NK-92 (cell line): Measurements from ENCODE around the gene HLA-DQA1.
"Not testable (repeated sequence)": the region's sequence is repeated elsewhere in the genome, so short reads cannot be mapped to it uniquely, and the experiment has no call there.

Experiments
- DNase-seq: peaks from one replicate; lab custom pipeline; 2025; ENCODE audit not compliant: unreplicated experiment; lab: John Stamatoyannopoulos, UW

Gene HLA-DQA1

DNA sequence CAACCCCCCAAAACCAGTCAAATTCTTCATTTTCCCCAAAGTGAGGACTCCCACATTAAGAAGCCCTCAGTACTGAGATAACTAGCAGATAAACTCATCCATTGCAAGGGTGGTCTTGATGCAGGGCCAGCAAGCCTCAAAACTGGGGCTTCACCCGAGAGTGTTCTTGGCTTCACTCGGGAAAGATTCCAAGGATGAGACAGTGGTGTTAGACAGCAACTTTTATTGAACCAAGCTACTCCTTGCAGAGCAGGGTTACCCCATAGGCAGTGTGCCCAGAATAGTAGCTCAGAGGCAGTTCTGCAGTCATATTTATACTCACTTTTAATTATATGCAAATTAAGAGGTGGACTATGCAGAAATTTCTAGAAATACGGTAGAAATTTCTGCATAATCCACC lies 15.8 kb upstream of the HLA-DQA1 start:
- no peak for DNase-seq

DNA sequence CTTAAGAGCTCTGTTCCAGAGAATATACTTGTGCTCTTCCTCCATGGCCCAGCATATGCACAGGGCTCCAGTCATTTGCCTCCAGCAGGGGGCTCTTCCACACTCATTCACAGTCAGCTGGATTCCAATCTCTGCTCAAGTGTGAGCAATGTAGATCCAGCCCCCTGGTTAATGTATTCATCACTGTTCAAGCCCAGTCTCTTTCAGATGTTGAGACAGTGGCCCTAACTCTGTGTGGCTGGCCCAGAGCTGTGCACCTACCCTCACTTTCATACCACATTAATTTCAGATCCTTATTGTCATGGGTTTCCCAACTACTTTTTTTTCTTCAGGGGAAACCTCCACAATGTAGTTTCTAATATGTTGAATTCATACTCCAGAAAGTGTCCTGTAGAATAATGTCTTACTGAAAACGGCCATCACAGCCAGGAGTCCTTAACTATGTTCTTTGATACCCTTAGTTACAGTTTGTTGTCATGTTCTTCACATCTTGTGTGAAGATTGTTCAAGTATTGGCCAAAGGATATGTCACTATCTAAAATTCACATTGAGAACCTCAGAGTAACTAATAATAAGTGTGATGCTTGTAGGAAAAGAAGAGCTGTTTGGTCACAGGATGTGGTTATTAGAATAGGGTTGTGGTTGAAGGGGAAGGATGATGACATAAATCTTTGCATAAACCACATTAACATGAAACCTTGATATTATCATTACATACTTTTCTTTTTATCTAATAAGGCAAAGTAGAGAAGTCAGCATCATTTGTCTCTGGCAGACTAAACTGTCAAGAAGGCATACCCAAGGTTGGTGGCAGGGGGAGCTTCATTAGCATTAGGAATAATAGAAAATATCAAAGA lies 14.4 kb upstream of the HLA-DQA1 start:
- no peak for DNase-seq

DNA sequence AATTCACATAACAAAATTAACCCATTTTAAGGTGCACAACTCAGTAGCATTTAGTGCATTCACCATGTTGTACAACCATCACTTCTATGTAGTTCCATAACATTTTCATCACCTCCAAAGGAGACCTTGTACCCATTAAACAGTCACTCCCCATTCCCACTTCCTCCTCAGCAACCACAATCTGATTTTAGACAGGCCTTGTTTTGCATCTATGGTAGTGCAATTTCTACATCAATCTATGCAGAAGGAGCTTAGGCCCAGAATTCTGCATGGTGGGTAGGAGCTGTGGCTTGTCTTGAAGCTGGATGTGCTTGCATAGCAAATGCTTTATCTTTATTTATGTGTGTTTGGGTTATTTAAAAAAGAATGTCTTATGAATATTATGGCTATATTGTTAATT lies 13.5 kb upstream of the HLA-DQA1 start:
- DNase-seq = no peak

DNA sequence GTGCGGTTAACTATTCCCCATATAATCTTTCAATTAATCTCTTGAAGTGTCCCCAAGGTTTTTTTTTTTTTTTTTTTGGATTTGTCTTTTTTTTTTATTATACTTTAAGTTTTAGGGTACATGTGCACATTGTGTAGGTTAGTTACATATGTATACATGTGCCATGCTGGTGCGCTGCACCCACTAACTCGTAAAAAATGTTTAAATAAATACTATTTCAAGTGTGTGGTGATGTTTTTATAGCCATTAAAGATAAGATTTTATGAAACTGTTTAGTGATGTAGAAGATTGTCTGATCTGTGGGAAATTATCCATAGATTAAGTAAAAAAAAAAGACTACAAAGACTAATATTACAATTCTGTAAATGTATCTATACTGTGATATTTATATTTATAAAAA lies 12.6 kb upstream of the HLA-DQA1 start:
- no peak for DNase-seq

DNA sequence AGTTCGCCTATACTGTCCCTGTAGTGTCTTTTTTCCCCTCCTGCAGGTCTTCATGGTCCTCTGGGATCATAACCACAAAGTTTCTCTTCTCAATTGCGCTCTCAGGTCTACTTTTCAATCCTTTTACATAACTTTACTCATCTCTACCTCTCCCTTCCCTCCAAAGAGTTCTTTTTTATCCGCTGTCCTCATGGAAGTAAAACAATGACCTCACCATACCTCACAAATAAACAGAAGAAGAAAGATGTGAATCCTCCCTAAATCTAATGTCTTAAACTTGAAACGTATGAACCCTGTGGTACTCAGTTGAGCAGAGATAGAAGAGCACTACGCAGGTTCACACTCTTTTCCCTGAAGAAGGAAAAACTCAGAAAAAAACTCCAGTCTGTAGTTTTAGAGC lies 12.1 kb upstream of the HLA-DQA1 start:
- DNase-seq = no peak

DNA sequence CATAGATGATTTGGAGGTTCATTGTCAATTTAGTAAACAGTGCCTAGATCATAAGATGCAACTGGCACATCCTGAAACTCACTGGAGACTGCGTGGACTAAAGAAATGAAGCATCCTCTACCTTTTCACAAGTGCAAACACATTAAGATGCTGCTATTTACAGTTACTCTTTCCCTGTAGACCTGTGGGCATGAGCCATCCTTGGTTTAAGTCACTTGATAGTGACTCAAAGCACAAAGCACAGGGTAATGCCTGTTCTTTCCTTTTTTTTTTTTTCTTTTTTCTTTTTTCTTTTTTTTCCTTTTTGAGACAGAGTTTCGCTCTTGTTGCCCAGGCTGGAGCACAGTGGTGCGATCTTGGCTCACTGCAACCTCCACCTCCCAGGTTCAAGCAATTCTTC lies 10.0 kb upstream of the HLA-DQA1 start:
- no peak for DNase-seq

DNA sequence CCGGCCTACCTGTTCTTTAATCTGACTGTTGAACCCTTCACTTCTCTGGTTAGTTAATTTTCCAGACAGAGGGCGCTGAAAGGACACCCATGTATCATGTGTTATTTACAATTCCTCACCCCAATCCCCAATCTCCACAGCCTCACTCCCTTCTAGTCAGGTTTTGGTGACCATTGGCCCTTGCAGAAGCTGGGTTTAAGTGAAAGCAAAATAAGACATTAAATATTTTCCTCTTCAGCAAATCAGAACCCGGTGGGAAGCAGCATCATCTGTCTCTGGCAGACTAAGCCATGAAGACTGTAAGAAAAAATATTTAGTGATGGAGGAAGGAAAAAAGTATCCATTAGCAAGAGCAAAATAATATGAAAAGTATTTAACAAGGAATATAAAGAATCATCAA lies 9.4 kb upstream of the HLA-DQA1 start:
- no peak for DNase-seq

DNA sequence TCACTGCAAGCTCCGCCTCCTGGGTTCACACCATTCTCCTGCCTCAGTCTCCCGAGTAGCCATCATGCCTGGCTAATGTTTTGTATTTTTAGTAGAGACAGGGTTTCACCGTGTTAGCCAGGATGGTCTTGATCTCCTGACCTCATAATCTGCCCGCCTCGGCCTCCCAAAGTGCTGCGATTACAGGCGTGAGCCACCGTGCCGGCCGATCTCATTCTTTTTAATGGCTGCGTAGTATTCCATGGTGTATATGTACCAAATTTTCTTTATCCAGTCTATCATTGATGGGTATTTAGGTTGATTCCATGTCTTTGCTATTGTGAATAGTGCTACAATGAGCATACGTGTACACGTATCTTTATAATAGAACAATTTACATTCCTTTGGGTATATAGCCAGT lies 7.4 kb upstream of the HLA-DQA1 start:
- DNase-seq = not testable (repeated sequence)

DNA sequence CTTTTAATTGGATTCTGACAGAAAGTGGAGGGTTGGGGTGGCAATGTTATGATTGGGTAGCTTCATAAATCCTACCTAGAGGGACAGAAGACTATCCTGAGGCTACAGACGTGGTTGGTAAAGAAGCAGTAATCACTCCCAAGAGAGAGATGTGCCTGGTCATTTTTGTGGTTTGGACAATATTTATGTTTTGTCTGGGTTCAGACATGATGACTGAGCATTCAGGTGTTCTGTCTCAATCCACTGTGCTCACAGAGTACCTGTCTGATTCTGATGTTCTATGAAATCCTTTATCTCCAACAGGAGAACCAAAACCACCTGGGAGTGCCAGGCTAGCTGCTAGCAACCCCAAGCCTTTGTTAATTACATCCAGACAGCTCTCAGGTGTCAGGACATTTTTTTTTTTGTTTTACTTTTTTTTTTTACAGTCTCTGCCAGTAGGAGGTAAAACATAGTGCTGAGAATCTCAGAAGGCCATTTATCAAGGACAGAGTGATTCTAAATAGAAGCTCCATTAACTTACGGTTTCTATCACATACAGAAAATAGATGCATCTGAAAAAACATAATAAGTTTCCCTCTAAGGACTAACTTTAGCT lies 1.6 kb upstream of the HLA-DQA1 start:
- no peak for DNase-seq

DNA sequence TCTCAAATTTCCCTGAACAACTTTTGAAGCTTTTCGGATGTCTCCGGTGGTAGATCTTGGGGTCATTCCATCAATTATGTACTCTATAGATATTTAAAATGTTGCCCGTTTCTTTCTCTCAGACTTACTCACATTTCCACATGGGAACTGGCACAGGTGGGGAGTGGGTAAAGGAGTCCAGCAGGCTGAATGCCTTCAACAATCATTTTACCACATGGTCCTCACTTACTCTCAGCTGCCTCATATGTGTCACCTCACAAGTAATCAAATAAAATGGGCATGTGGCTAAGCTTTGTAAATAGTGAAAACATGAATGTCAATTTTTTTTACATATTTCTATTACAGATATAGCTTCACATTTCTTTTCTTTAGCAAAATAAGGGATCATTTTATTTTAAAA lies 677 bp downstream of the HLA-DQA1 start:
- no peak for DNase-seq

DNA sequence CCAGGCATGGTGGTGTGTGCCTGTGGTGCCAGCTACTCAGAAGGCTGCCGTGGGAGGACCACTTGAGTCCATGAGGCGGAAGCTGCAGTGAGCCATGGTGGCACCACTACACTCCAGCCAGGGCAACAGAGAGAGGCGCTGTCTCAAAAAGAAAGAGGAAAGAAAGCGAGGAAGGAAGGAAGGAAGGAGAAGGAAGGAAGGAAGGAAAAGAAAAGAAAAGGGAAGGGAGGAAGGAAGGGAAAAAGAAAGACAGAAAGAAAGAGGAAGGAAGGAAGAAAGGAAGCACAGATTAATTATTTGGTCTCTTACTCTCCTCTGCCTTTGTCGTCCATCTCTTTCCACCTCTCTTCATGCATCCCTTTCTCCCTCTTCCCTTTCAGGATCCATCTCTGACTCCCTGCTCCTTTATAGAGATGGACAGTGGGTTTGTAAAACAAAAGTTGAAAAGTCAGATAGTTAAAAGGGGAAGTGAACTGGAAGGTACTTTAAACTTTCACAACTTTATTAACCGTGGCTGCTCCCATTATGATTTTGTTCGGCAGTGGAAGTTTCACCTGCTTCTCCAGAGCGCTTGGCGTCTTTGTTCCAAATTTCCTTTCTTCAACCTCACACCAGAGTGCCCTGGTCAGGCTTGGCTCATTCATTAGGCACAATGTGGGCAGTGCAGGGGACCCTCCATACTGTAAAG lies 1.5 kb downstream of the HLA-DQA1 start:
- DNase-seq = no peak

DNA sequence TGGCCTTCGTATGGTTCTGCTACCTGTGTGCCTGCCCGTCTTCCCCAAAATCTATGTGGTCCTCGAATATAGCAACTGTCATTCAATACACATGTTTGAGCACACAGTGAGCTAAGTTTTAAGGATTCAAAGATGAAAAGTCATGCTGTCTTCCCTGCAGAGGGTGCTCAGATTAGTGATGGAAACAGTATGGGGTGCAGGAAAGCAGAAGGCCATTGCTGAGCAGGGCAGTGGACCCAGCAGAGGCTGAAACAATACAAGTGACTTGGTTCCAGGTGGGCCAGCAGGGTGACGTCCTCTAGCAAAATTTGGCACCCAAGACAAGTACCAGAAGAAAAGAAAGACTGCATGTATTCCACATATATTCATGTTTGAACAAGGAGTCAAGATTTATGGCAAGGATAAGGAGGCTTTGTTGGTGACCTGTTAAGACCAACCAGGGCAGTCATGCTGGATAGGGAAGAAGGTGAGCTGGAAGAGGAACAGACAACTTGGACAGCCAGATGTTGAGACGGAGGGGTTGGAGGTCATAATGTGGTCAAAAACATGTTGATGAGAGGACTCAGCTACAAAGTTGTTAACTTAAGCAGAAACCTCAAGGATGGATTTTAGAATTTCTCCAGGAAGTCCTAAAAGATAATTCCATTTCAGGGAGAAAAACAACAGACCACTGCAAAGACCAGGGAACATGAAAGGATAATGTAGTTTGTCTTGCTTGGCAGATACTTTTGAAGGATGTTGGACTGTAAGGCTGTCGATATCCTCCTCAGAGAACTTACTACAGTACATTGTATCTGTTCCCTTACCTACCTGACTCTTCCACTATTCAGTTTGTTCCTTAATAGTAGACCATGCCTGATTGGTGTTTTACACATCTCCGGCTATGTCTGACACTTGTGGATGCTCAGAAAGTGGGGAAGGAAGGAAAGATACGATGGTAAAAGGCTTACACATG lies 2.5 kb downstream of the HLA-DQA1 start:
- no peak for DNase-seq

DNA sequence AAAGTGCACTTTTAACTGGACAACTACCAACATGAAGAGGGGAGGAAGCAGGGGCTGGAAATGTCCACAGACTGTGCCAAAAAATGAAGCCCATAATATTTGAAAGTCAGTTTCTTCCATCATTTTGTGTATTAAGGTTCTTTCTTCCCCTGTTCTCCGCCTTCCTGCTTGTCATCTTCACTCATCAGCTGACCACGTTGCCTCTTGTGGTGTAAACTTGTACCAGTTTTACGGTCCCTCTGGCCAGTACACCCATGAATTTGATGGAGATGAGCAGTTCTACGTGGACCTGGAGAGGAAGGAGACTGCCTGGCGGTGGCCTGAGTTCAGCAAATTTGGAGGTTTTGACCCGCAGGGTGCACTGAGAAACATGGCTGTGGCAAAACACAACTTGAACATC lies 3.9 kb downstream of the HLA-DQA1 start:
- no peak for DNase-seq

DNA sequence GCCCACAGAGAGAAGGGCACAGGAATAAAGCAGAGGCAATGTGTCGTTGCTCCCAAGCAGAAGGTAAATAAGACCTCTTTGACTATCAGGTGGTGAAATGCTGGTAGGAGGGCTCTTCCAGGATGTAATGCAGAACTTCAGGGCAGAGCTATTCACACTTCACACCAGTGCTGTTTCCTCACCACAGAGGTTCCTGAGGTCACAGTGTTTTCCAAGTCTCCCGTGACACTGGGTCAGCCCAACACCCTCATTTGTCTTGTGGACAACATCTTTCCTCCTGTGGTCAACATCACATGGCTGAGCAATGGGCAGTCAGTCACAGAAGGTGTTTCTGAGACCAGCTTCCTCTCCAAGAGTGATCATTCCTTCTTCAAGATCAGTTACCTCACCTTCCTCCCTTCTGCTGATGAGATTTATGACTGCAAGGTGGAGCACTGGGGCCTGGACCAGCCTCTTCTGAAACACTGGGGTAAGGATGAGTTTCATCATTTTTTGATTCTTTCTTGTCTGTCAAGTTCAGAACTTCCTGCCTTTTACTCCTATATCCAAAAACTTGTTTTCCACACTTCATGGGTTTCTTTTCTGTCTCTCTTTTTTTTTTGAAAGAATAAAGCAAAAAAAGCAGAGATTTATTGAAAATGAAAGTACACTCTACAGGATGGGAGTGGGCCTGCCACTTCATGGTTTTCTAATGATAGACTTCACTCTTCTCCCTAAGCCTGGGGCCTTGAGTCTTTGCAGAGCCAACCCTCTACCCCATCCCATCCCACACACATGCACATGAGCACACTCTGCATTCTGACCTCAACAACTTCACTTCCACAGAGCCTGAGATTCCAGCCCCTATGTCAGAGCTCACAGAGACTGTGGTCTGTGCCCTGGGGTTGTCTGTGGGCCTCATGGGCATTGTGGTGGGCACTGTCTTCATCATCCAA lies 4.8 kb downstream of the HLA-DQA1 start:
- DNase-seq = not testable (repeated sequence)

DNA sequence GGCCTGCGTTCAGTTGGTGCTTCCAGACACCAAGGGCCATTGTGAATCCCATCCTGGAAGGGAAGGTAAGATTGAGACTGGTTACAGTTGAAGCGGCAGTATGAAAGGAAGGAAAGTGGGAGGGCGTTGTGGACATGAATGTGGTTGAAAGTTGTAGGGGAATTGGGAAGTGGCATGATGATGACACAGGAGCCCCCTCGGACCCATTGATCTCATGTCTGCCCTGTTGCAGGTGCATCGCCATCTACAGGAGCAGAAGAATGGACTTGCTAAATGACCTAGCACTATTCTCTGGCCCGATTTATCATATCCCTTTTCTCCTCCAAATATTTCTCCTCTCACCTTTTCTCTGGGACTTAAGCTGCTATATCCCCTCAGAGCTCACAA lies 5.5 kb downstream of the HLA-DQA1 start:
- DNase-seq = no peak

DNA sequence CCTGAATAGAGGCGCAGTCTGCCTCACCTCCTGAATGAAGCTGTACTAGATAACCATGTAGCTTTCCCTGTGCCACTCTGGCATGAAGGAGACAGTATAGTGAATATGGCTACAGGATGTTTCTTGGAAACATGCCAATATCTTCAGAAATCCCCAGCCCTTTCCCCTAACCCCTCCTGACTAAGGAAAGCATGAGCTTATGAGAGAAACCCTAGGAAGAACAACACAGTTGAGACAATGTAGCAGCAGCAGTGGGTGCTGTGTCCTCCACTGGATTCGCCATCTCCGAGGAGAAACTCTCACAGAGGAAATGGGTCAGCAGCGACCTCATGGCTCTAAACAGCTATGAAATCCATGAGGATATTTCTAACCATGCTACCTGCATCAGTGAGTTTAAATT lies 6.7 kb downstream of the HLA-DQA1 start:
- no peak for DNase-seq

DNA sequence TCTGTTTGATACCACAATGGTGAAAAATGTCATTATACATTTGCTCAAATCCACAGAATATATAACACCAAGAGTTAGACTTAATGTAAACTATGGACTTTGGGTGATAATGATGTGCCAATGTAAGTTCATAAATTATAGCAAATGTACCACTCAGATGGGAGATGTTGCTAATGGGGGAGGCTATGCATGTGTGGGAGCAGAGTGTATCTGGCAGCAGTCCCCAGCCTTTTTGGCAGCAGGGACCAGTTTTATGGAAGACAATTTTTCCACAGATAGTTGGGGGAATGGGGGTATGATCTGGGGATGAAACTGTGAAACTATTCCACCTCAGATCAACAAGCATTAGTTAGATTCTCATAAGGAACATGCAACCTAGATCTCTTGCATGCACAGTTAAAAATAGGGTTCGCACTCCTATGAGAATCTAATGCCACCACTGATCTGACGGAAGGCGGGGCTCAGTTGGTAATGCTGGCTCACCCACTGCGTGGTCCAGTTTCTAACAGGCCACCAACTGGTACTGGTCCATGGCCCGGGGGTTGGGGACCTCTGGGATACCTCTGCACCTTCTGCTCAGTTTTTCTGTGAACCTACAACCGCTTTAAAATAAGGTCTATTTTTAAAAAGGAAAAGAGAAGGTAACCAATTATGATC lies 8.0 kb downstream of the HLA-DQA1 start:
- DNase-seq = no peak

DNA sequence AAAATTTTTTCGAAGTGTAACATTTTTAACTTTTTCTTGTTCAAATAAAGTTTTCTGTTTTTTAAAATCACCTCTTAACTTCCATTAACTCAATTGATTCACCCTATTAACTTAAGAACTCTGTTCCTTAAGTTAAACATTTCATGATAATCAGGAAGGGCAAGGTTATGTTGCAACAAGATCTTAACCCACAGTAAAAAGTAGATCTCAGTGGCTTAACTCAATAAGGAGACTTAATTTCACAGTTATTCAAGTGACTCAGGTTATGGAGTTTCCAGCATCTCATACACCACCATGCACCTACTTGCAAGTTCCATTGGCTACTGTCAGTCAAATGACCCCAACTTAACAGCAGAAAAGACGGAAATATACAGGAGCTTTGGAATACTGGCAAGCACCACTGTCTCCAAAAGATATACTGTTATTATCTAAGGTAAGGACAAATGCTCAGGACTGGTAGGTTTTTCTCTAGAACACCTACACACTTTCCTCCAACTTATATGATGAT lies 18.1 kb downstream of the HLA-DQA1 start:
- no peak for DNase-seq

DNA sequence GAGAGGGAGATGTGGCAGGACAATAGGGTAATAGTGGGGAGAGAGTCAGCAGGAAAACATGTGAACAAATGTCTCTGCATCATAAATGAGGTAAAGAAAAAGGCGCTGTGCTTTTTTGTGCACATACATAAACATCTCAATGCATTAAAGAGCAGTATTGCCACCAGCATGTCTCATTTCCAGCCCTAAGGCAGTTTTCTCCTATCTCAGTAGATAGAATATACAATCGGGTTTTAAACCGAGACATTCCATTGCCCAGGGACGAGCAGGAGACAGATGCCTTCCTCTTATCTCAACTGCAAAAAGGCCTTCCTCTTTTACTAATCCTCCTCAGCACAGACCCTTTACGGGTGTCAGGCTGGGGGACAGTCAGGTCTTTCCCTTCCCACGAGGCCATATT lies 20.1 kb downstream of the HLA-DQA1 start:
- DNase-seq = not testable (repeated sequence)
